CD14-positive monocyte (primary cell): ENCODE measurements around the gene RASA2. TPM values are rescaled to one million over a fixed set of nuclear protein-coding genes. Genes with fewer than 3 reads are reported as not detected.

Source experiments
- DNase-seq, 3 donors: peaks; one replicate each; pipeline ENCODE4 v3.0.0-alpha.2; 2011 to 2022
- H2AFZ ChIP-seq: 2 replicates; pipeline ENCODE4 v1.6.0; 2012; ENCODE audit warnings: mild to moderate bottlenecking, low read depth, low read length, inconsistent platforms; ENCODE audit not compliant: insufficient read depth, poor library complexity, severe bottlenecking
- H3K27ac ChIP-seq, 2 donors: 1 replicate in 1 of 2; 2 replicates in 1 of 2; pipeline ENCODE4 v1.5.1; 2012 to 2013; ENCODE audit warnings: low read length in 2 of 2, control low read depth in 1 of 2, inconsistent platforms in 1 of 2, low read depth in 1 of 2, mild to moderate bottlenecking in 1 of 2
- H3K27me3 ChIP-seq, 2 donors: one replicate each; pipeline versions ENCODE4 v1.6.0 to v1.6.1; 2011 to 2013; ENCODE audit warnings: low read length in 2 of 2; ENCODE audit not compliant: control insufficient read depth in 2 of 2, insufficient read depth in 2 of 2
- H3K36me3 ChIP-seq, 2 donors: replicated peaks in 1 of 2; 1 replicate in 1 of 2; 2 replicates in 1 of 2; pipeline versions ENCODE4 v1.5.1 to v1.6.1; 2012 to 2013; ENCODE audit warnings: low read length in 2 of 2, control low read depth in 1 of 2, inconsistent platforms in 1 of 2, mild to moderate bottlenecking in 1 of 2; ENCODE audit not compliant: insufficient read depth in 2 of 2, control insufficient read depth in 1 of 2
- H3K4me1 ChIP-seq, 2 donors: 1 replicate in 1 of 2; 2 replicates in 1 of 2; pipeline versions ENCODE4 v1.5.1 to v1.6.1; 2012 to 2013; ENCODE audit warnings: low read length in 2 of 2, control low read depth in 1 of 2, inconsistent platforms in 1 of 2, mild to moderate bottlenecking in 1 of 2, moderate library complexity in 1 of 2; ENCODE audit not compliant: insufficient read depth in 2 of 2, control insufficient read depth in 1 of 2
- H3K4me2 ChIP-seq: replicated peaks from 2 replicates; pipeline ENCODE3; 2012; ENCODE audit warnings: low read length, moderate library complexity, mild to moderate bottlenecking; ENCODE audit not compliant: poor library complexity, severe bottlenecking; ENCODE audit errors: extremely low read depth
- H3K4me3 ChIP-seq, 3 experiments: fragments of 200-600 bp in 1 of 3; sonication (generic) in 1 of 3; replicated peaks in 1 of 3; 1 replicate in 2 of 3; 2 replicates in 1 of 3; pipeline ENCODE4 v1.5.1; 2011 to 2013; ENCODE audit warnings: low read length in 3 of 3, mild to moderate bottlenecking in 3 of 3, control low read depth in 2 of 3, low read depth in 2 of 3, inconsistent platforms in 1 of 3, moderate library complexity in 1 of 3
- H3K79me2 ChIP-seq: 2 replicates; pipeline ENCODE4 v1.6.0; 2012; ENCODE audit warnings: mild to moderate bottlenecking, control low read depth, inconsistent platforms, low read length, moderate library complexity; ENCODE audit not compliant: insufficient read depth
- H3K9ac ChIP-seq: 2 replicates; pipeline ENCODE4 v1.6.0; 2017; ENCODE audit warnings: low read length, mild to moderate bottlenecking; ENCODE audit not compliant: insufficient read depth, poor library complexity, severe bottlenecking
- H3K9me3 ChIP-seq, 2 donors: replicated peaks in 1 of 2; 1 replicate in 1 of 2; 2 replicates in 1 of 2; pipeline versions ENCODE4 v1.5.1 to v1.6.1; 2012 to 2013; ENCODE audit warnings: low read length in 2 of 2, control low read depth in 1 of 2; ENCODE audit not compliant: control insufficient read depth in 1 of 2, insufficient read depth in 1 of 2
- H4K20me1 ChIP-seq: 2 replicates; pipeline ENCODE4 v1.6.0; 2012; ENCODE audit warnings: mild to moderate bottlenecking, low read length, control low read depth, moderate library complexity; ENCODE audit not compliant: insufficient read depth
- H3K27ac Mint-ChIP-seq, 7 donors: one replicate each; pipeline ENCODE4 v1.8.0; 2020; ENCODE audit warnings: mild to moderate bottlenecking in 7 of 7, mixed read lengths in 7 of 7, moderate library complexity in 6 of 7, inconsistent platforms in 2 of 7
- H3K27me3 Mint-ChIP-seq, 3 donors: one replicate each; pipeline ENCODE4 v1.8.0; 2021 to 2022; ENCODE audit warnings: low read depth in 3 of 3, mild to moderate bottlenecking in 3 of 3, mixed read lengths in 3 of 3, moderate library complexity in 3 of 3, inconsistent platforms in 1 of 3
- H3K36me3 Mint-ChIP-seq, 2 donors: one replicate each; pipeline ENCODE4 v1.8.0; 2020; ENCODE audit warnings: mixed read lengths in 2 of 2, inconsistent platforms in 1 of 2, mild to moderate bottlenecking in 1 of 2
- H3K4me1 Mint-ChIP-seq: one replicate; pipeline ENCODE4 v1.8.0; 2020; ENCODE audit warnings: mild to moderate bottlenecking, mixed read lengths
- H3K4me3 Mint-ChIP-seq, 2 donors: one replicate each; pipeline ENCODE4 v1.8.0; 2020; ENCODE audit warnings: mild to moderate bottlenecking in 2 of 2, mixed read lengths in 2 of 2, moderate library complexity in 1 of 2
- H3K9me3 Mint-ChIP-seq, 7 donors: one replicate each; pipeline ENCODE4 v1.8.0; 2020 to 2022; ENCODE audit warnings: mixed read lengths in 7 of 7, mild to moderate bottlenecking in 6 of 7, moderate library complexity in 6 of 7, inconsistent platforms in 2 of 7
- CTCF ChIP-seq: fragments of 200-600 bp; IDR thresholded peaks from one replicate; pipeline ENCODE4 v1.8.0; 2022; ENCODE audit warnings: antibody characterized with exemption, mild to moderate bottlenecking
- WGBS: methylation state at CpG from one replicate; pipeline ENCODE4 v1.1.5; 2013; ENCODE audit warnings: missing lambda C conversion rate; ENCODE audit not compliant: insufficient coverage; 5-methylcytosine and 5-hydroxymethylcytosine counted together
- intact Hi-C, 2 donors: fragments of 100-400 bp; cut with micrococcal nuclease; formaldehyde crosslinking; loops; one replicate each; pipeline versions ENCODE4 v1.15.0 to v1.15.1; 2023
- polyA plus RNA-seq, 3 donors: library from polyadenylated mRNA; depleted of rRNA in 1 of 3; unstranded in 2 of 3; stranded (reverse) in 1 of 3; fragments of 300-500 nt in 2 of 3; fragments of >200 nt in 1 of 3; fragmentation: Illumina TruSeq in 2 of 3; gene quantifications; 1 replicate in 2 of 3; 2 replicates in 1 of 3; pipeline ENCODE4 v1.2.3, GENCODE V29; 2012 to 2021

The RASA2 gene
- polyA plus RNA-seq, 3 donors: 7.0 to 13.5 (median 8.8) TPM

- Histone ChIP-seq H3K79me2 (peaks cover 6% of the 10 kb centered on the region), H3K36me3 (peaks cover 29 to 74% of the 10 kb centered on the region in 2 donors), H3K9ac (no peak overlapping the region), H2AFZ (no peak overlapping the region), H3K4me3 (no peak overlapping the region), H3K9me3 (no peaks in the 10 kb centered on the region), H3K4me2 (no peak overlapping the region), H4K20me1 (peaks cover 32% of the 10 kb centered on the region), H3K27ac (no peak overlapping the region), H3K4me1 (peaks cover 16 to 24% of the 10 kb centered on the region in 2 donors), H3K27me3 (no peaks in the 10 kb centered on the region)
- intact Hi-C loops: no loop called here
- Mint-ChIP-seq H3K4me1 (peaks cover 18% of the 10 kb centered on the region), H3K4me3 (no peak overlapping the region), H3K36me3 (peaks cover 40 to 47% of the 10 kb centered on the region in 2 donors), H3K27ac (peak overlapping the region in 2 of 7 donors; percentile 46 to 77), H3K27me3 (no peaks in the 10 kb centered on the region), H3K9me3 (peaks cover 0 to 15% (median 2%) of the 10 kb centered on the region in 7 donors)
- no peak for TF ChIP-seq CTCF
- WGBS: no CpG with 5 or more reads among the region's 1 CpG
- peak; percentile 12 to 25 (median 23) for DNase-seq
Measured at GRCh38 chr3:141553055-141553454, 66.2 kb downstream of the RASA2 start.

GRCh38 chr3:141556034-141556433 is 69.2 kb downstream of the RASA2 start:
- Histone ChIP-seq H3K9ac (no peak overlapping the region), H3K27ac (no peak overlapping the region), H3K4me1 (peaks cover 19 to 28% of the 10 kb centered on the region in 2 donors), H2AFZ (no peak overlapping the region), H3K79me2 (no peaks in the 10 kb centered on the region), H3K4me2 (no peak overlapping the region), H3K27me3 (no peaks in the 10 kb centered on the region), H3K9me3 (no peaks in the 10 kb centered on the region), H3K4me3 (no peak overlapping the region), H4K20me1 (peaks cover 22% of the 10 kb centered on the region), H3K36me3 (peaks cover 30 to 66% of the 10 kb centered on the region in 2 donors)
- Mint-ChIP-seq H3K27ac (no peak overlapping the region), H3K9me3 (no peaks in the 10 kb centered on the region), H3K27me3 (no peaks in the 10 kb centered on the region), H3K36me3 (peaks cover 30 to 36% of the 10 kb centered on the region in 2 donors), H3K4me1 (peaks cover 18% of the 10 kb centered on the region), H3K4me3 (no peak overlapping the region)
- no peak for DNase-seq
- no peak for TF ChIP-seq CTCF
- intact Hi-C loops: no loop called here
- no CpG with 5 or more reads among the region's 1 CpG for WGBS
